ENCODE results near the gene SIK3.
"Not testable (repeated sequence)": the region's sequence is repeated elsewhere in the genome, so short reads cannot be mapped to it uniquely, and the experiment has no call there.

Gene SIK3

DNA sequence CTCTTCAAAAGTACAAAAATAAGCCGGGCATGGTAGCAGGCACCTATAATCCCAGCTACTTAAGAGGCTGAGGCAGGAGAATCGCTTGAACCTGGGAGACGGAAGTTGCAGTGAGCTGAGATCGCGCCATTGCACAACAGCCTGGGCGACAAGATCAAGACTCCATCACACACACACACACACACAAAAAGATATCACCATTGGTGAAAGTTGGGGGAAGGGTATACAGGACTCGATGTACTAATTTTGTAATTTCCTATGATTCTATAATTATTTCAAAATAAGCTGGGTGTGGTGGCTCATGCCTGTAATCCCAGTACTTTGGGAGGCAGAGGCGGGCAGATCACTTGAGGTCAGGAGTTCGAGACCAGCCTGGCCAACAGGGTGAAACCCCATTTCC lies 48.1 kb downstream of the SIK3 start:
- not testable (repeated sequence) for H3K9me3 Mint-ChIP-seq, ATAC-seq, H3K27me3 Mint-ChIP-seq, H3K4me3 Mint-ChIP-seq, DNase-seq, H3K27ac Mint-ChIP-seq
- H3K4me1 Mint-ChIP-seq, result peaks cover 19% of the 10 kb centered on the region

GRCh38 chr11:117046627-117047026 lies 51.6 kb downstream of the SIK3 start:
- DNase-seq, H3K27me3 Mint-ChIP-seq, H3K27ac Mint-ChIP-seq, ATAC-seq, H3K9me3 Mint-ChIP-seq, H3K4me3 Mint-ChIP-seq: not testable (repeated sequence)
- H3K4me1 Mint-ChIP-seq, result peaks cover 43% of the 10 kb centered on the region

- no peaks in the 10 kb centered on the region for H3K27me3 Mint-ChIP-seq
- ATAC-seq (no peak), DNase-seq (no peak)
- H3K4me3 Mint-ChIP-seq, result peak overlapping the region in 1 of 2 donors; percentile 9
- peaks cover 50% of the 10 kb centered on the region for H3K4me1 Mint-ChIP-seq
- no peak overlapping the region for H3K27ac Mint-ChIP-seq
- no peaks in the 10 kb centered on the region for H3K9me3 Mint-ChIP-seq
Observed at GRCh38 chr11:117045956-117046355, 52.3 kb downstream of the SIK3 start.

GRCh38 chr11:117045196-117045595 lies 53.0 kb downstream of the SIK3 start:
- Mint-ChIP-seq H3K9me3 (no peaks in the 10 kb centered on the region), H3K27me3 (no peaks in the 10 kb centered on the region), H3K27ac (peak overlapping the region in 1 of 2 donors; percentile 41), H3K4me3 (peak overlapping the region in 1 of 2 donors; percentile 18), H3K4me1 (peaks cover 57% of the 10 kb centered on the region)
- DNase-seq (no peak), ATAC-seq (no peak)

DNA sequence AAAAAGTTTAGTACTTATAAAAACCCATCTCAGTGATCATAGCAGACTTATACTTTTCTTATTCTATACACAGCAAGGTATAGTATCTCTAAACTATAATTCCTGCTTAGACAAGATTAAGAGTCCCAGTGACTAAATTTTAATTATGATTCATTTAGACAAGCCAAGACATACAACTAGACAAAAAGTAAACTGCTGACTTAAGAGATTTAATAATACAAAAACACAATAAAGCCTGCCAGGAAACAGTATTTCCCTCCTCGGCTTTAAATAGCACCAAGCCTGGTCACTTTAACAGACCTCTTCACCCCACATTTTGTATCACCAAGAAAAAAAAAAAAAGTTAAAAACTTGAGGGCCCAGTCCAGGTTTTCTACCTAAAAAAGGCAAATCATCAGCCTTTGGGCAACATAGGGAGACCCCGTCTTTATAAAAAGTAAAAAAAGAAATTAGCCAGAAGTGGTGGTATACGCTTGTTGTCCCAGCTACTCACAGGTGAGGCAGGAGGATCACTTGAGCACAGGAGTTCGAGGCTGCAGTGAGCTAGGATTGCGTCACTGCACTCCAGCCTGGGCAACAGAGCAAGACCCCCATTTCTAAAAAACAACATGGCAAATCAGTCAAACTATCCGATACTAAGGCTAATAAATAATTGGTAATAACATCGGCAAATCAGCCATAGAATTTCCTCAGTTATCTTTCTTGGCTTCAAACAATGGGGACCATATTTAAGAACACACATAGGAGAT lies 53.8 kb downstream of the SIK3 start:
- H3K4me3 Mint-ChIP-seq, result peak overlapping the region in 1 of 2 donors; percentile 18
- no peaks in the 10 kb centered on the region for H3K9me3 Mint-ChIP-seq
- ATAC-seq (no peak), DNase-seq (no peak)
- no peaks in the 10 kb centered on the region for H3K27me3 Mint-ChIP-seq
- H3K27ac Mint-ChIP-seq, result no peak overlapping the region
- H3K4me1 Mint-ChIP-seq, result peaks cover 65% of the 10 kb centered on the region

DNA sequence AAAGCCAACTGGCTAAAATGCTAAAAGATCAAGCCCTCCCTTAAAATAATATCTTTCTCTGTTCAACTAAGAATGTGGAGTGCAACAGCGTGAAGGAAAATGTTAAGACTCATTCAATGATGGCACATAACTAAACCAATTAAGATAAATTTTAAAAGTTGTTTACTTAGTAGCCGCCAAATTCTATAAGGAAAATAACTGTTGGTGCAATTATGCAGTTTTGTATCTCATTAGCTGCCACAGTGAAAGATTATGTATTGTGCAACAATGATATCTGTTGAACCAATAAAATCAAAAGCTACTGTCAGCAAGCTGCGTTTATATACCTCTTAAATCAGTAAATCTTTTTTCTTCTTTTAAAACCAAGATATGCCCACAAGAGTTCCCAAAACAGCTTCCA lies 55.5 kb downstream of the SIK3 start:
- no peak overlapping the region for H3K4me3 Mint-ChIP-seq
- no peaks in the 10 kb centered on the region for H3K9me3 Mint-ChIP-seq
- ATAC-seq (no peak), DNase-seq (no peak)
- no peaks in the 10 kb centered on the region for H3K27me3 Mint-ChIP-seq
- H3K27ac Mint-ChIP-seq, result peak overlapping the region in 1 of 2 donors; percentile 30
- peaks cover 81% of the 10 kb centered on the region for H3K4me1 Mint-ChIP-seq

DNA sequence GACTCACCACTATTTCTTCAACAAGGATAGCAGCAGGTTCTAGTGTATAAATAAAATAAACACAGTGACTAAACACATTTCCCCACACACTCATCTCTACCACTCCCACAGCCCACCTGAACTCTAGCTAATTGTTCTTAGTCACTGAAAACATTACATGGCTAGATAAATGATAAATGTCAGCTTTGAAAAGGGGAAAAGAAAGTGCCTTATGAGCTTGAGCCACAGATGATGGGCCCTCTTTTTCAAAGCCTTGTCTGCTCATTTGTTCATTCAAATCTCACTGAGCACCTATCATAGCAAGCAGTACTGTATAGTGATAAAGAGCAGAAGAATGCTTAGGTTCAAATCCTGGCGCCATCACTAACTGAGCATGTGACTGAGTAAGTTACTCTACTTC lies 58.3 kb downstream of the SIK3 start:
- Mint-ChIP-seq H3K4me1 (peaks cover 75% of the 10 kb centered on the region), H3K27ac (no peak overlapping the region), H3K9me3 (no peaks in the 10 kb centered on the region), H3K4me3 (no peak overlapping the region), H3K27me3 (no peaks in the 10 kb centered on the region)
- DNase-seq, result no peak
- ATAC-seq, result peak; percentile 80

- Mint-ChIP-seq H3K4me1 (peaks cover 68% of the 10 kb centered on the region), H3K27ac (no peak overlapping the region)
- no peak for ATAC-seq
Observed at GRCh38 chr11:117039270-117039669, 59.0 kb downstream of the SIK3 start.

DNA sequence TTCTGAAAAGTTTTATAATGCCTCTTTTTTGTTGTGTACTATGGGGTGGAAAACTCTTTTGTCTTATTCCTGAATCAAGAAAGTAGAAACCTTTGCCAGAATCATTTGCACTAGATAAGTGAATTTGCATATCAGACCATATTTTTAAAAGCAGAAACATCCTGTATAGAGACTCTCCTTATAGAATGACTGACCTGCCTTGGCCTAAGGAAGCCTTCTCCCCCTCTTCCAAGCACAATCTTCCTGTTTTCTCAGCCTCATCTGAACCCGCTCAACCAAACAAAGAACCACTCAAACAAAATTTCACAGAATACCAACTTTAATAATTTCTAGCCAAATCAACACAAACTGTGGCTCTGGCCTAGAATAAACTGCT lies 60.3 kb downstream of the SIK3 start:
- H3K4me1 Mint-ChIP-seq, result peaks cover 59% of the 10 kb centered on the region
- H3K4me3 Mint-ChIP-seq, result peak overlapping the region in 1 of 2 donors; percentile 18
- H3K27me3 Mint-ChIP-seq, result no peaks in the 10 kb centered on the region
- H3K27ac Mint-ChIP-seq, result peak overlapping the region in 1 of 2 donors; percentile 7
- DNase-seq (no peak), ATAC-seq (no peak)
- H3K9me3 Mint-ChIP-seq, result no peaks in the 10 kb centered on the region

More at GRCh38 chr11:117039270-117039669, 59.0 kb downstream of the SIK3 start:
- H3K4me3 Mint-ChIP-seq, result no peak overlapping the region
- no peaks in the 10 kb centered on the region for H3K9me3 Mint-ChIP-seq
- H3K27me3 Mint-ChIP-seq, result no peaks in the 10 kb centered on the region
- DNase-seq, result no peak

- Mint-ChIP-seq H3K27ac (peak overlapping the region in 1 of 2 donors; percentile 70), H3K9me3 (no peaks in the 10 kb centered on the region), H3K27me3 (no peaks in the 10 kb centered on the region), H3K4me3 (peak overlapping the region in 1 of 2 donors; percentile 12), H3K4me1 (peaks cover 53% of the 10 kb centered on the region)
- DNase-seq, result no peak
- ATAC-seq, result no peak
Observed at GRCh38 chr11:117037279-117037974, 60.8 kb downstream of the SIK3 start.

GRCh38 chr11:117034901-117035300 lies 63.3 kb downstream of the SIK3 start:
- no peak overlapping the region for H3K27ac Mint-ChIP-seq
- H3K4me3 Mint-ChIP-seq, result no peak overlapping the region
- ATAC-seq, result no peak
- no peaks in the 10 kb centered on the region for H3K9me3 Mint-ChIP-seq
- no peak for DNase-seq
- H3K4me1 Mint-ChIP-seq, result peaks cover 29% of the 10 kb centered on the region
- H3K27me3 Mint-ChIP-seq, result no peaks in the 10 kb centered on the region

DNA sequence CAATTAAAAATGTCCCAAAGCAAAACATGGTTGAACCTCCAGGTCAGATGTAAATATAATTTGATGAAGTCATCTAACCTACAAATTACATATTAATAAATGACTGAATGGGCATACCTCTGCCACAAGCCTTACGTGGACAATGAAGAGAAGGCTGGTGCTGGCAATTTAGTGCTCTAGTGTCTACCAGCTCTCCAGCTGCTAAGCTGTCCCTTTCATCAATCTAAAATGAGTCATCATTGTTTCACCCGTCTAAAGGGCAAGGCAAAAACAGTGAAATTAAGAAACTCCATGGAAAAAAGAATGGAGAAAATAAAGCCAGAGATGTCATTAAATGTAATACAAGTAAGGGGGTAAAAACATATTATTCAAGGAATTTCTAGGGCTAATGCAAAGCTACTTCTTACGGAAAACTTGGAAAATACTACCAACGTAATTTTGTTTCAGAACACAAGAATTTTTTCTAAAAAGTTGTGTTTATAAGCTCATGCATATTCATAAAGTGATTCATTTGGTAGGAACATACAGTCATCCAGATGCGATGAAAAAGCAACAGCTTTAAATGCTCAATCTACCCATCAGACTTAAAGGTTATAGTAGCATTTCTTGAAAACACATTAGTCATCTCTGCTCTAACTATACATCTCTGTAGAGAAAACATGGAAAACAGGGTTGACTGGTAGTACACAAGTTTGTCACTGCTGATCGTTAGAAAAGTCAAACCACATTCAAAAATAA lies 71.5 kb downstream of the SIK3 start:
- Mint-ChIP-seq H3K27me3 (no peaks in the 10 kb centered on the region), H3K4me3 (peak overlapping the region; percentile 68 to 70), H3K27ac (peak overlapping the region; percentile 88 to 95), H3K9me3 (no peaks in the 10 kb centered on the region), H3K4me1 (peaks cover 70% of the 10 kb centered on the region)
- DNase-seq (no peak), ATAC-seq (peak; percentile 87)

DNA sequence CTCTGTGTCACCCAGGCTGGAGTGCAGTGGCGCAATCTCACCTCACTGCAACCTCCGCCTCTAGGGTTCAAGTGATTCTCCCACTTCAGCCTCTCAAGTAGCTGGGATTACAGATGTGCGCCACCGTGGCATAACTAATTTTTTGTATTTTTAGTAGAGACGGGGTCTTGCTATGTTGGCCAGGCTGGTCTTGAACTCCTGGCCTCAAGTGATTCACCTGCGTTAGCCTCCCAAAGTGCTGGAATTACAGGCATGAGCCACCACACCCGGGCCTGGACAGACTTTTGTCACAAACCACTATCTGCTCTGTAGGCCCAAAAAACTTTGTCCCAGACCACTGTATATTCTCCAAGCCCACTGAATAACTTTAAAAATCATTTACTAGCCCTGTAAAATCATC lies 74.5 kb downstream of the SIK3 start:
- not testable (repeated sequence) for H3K9me3 Mint-ChIP-seq, H3K27me3 Mint-ChIP-seq, DNase-seq, ATAC-seq, H3K27ac Mint-ChIP-seq
- Mint-ChIP-seq H3K4me3 (peak overlapping the region in 1 of 2 donors; percentile 6), H3K4me1 (peaks cover 89% of the 10 kb centered on the region)

- H3K27ac Mint-ChIP-seq, result peak overlapping the region in 1 of 2 donors; percentile 82
- peaks cover 88% of the 10 kb centered on the region for H3K4me1 Mint-ChIP-seq
- H3K27me3 Mint-ChIP-seq, result no peaks in the 10 kb centered on the region
- H3K9me3 Mint-ChIP-seq, result no peaks in the 10 kb centered on the region
- peak overlapping the region; percentile 49 to 62 for H3K4me3 Mint-ChIP-seq
- ATAC-seq, result no peak
- DNase-seq, result no peak
Observed at GRCh38 chr11:117023178-117023577, 75.0 kb downstream of the SIK3 start.

DNA sequence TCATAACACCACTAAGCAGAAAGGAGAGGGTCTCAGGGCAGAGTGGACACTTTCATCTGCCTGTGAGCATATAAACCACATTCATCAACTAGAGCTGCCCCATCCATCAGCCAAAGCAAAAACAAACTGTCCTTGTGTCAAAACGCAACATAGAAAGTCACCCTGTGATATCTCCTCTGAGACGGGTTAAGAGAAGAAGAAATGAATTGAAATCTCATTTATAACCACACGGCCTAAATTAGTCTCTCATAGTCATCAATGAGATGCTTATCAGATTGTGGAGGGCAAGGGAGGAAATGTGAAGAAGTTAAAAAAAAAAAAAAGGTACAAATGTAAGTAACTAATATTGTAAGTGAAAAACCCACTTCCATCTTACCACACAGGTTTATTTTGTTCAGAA lies 75.7 kb downstream of the SIK3 start:
- Mint-ChIP-seq H3K27me3 (no peaks in the 10 kb centered on the region), H3K9me3 (no peaks in the 10 kb centered on the region), H3K4me1 (peaks cover 86% of the 10 kb centered on the region), H3K27ac (peak overlapping the region; percentile 56 to 66), H3K4me3 (peak overlapping the region in 1 of 2 donors; percentile 64)
- DNase-seq, result peak in 1 of 2 donors; percentile 36
- peak; percentile 76 for ATAC-seq

All from stimulated activated naive CD8-positive, alpha-beta T cell treated with anti-CD3 and anti-CD28 coated beads, Interleukin-15, amount 100 ng/mL, for 72 hours (primary cell).